Activated B cell treated with CpG ODN at 0.5 μM for 24 hours (primary cell): ENCODE results near the gene MBOAT7. TPM values are rescaled to one million over a fixed set of nuclear protein-coding genes. Genes with fewer than 3 reads are reported as not detected.
A peak's percentile ranks its signal among the peaks of the same experiment; 100 is the strongest.

ENCODE experiments used
- ATAC-seq: fragments of 200-7000 bp; cut with Tn5 transposase; one replicate; pipeline ENCODE4 v1.10.0; 2021; ENCODE audit warnings: low read depth, mild to moderate bottlenecking, moderate library complexity
- CTCF ChIA-PET: fragments of 350-600 bp; sonication (Branson Sonifier 250); formaldehyde crosslinking; loops from one replicate; lab custom pipeline; 2021; ENCODE audit warnings: antibody characterized with exemption; lab: Charles Lee
- POLR2A ChIA-PET: fragments of 350-600 bp; sonication (Branson Sonifier 250); formaldehyde crosslinking; loops from one replicate; lab custom pipeline; 2021; ENCODE audit warnings: antibody characterized with exemption; lab: Charles Lee
- DNase-seq: peaks from one replicate; pipeline ENCODE4 v3.0.0; 2022
- H3K27ac Mint-ChIP-seq: one replicate; pipeline ENCODE4 v1.8.0; 2020; ENCODE audit warnings: mixed read lengths
- H3K27me3 Mint-ChIP-seq: one replicate; pipeline ENCODE4 v1.8.0; 2021; ENCODE audit warnings: mixed read lengths
- H3K36me3 Mint-ChIP-seq: one replicate; pipeline ENCODE4 v1.8.0; 2021; ENCODE audit warnings: low read depth, mixed read lengths
- H3K4me1 Mint-ChIP-seq: one replicate; pipeline ENCODE4 v1.8.0; 2021; ENCODE audit warnings: mixed read lengths
- H3K4me3 Mint-ChIP-seq: one replicate; pipeline ENCODE4 v1.8.0; 2020; ENCODE audit warnings: mild to moderate bottlenecking, mixed read lengths
- H3K9me3 Mint-ChIP-seq: one replicate; pipeline ENCODE4 v1.8.0; 2020; ENCODE audit warnings: mixed read lengths
- CTCF ChIP-seq: fragments of 200-600 bp; IDR thresholded peaks from one replicate; pipeline ENCODE4 v1.8.0; 2022; ENCODE audit warnings: antibody characterized with exemption, mild to moderate bottlenecking
- intact Hi-C: fragments of 100-400 bp; cut with micrococcal nuclease; formaldehyde crosslinking; loops from one replicate; pipeline ENCODE4 v1.15.1; 2024
- total RNA-seq: library from RNA; stranded (reverse); gene quantifications from 2 replicates; pipeline ENCODE4 v1.2.3, GENCODE V29; 2022

The MBOAT7 gene
- total RNA-seq, 1 donor from 2014 or later: 21.4 TPM

DNA sequence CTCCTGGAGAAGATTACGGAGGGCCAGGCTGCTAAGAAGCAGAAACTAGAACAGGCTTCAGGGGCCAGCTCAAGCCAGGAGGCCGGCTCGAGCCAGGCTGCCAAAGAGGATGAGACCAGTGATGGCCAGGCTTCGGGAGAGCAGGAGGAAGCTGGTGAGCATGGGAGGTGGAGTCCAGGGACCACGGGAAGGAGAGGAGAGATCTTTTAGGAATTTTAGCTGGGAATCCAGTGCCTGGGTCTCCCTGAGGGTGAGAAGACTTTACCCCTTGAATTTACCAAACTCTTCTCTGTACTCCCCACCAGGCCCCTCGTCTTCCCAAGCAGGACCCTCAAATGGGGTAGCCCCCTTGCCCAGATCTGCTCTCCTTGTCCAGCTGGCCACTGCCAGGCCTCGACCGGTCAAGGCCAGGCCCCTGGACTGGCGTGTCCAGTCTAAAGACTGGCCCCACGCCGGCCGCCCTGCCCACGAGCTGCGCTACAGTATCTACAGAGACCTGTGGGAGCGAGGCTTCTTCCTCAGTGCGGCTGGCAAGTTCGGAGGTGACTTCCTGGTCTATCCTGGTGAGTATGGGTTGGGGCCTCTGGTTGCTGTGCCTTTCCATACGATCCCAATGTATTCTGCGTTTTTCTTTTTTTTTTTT lies 2.6 kb upstream of the MBOAT7 start:
- CTCF ChIA-PET: no interaction called here
- Mint-ChIP-seq H3K27ac (peak overlapping the region; percentile 78), H3K4me1 (peaks cover 35% of the 10 kb centered on the region), H3K9me3 (no peaks in the 10 kb centered on the region), H3K36me3 (peaks cover 35% of the 10 kb centered on the region), H3K27me3 (no peaks in the 10 kb centered on the region), H3K4me3 (peak overlapping the region; percentile 90)
- POLR2A ChIA-PET: interaction anchor here (0.7 to 7.7 kb wide), 7 partner anchors 8 to 257 kb away, joined by 3 to 244 read pairs (median 55); partner anchors contain the start of genes CNOT3, LENG1, LENG8 and PRPF31
- TF ChIP-seq CTCF: no peak
- ATAC-seq: no peak
- DNase-seq: no peak
- intact Hi-C loops: no loop called here

DNA sequence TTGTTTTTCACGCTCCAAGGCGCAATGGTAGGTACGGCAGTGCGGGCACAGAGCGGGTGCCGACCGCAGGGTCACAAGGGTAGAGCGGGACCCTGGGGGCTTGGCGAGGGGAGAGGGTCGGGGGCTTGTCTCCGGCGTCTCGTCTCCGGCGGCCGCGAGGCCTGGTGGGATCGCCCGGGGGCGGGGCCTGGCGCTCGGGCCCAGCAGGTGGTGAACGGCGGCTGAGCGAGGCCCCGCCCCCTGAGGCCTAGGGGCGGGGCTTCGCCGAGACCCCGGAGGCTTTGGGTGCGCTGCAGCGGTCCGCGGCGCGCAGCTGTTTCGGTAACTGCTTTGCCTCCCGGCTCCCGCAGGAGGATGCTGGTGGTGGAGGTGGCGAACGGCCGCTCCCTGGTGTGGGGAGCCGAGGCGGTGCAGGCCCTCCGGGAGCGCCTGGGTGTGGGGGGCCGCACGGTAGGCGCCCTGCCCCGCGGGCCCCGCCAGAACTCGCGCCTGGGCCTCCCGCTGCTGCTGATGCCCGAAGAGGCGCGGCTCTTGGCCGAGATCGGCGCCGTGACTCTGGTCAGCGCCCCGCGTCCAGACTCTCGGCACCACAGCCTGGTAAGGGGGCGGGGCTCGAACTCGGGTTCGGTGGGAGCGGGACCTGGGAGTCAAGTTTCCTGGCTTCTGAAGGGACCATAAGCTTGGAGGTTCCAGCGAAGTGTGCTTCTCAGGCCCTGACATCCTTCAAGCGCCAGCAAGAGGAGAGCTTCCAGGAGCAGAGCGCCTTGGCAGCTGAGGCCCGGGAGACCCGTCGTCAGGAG lies 1.8 kb upstream of the MBOAT7 start, which contains the start of gene TSEN34:
Gene TSEN34, plus strand, starts transcription at position 298 of the 800 bp plus-strand sequence. Its CDS starts 57 bp downstream, at position 355.
- Mint-ChIP-seq H3K4me1 (peaks cover 35% of the 10 kb centered on the region), H3K4me3 (peak within 1 kb of the TSS; percentile 90), H3K9me3 (no peaks in the 10 kb centered on the region), H3K27ac (peak within 1 kb of the TSS; percentile 98), H3K27me3 (no peaks in the 10 kb centered on the region), H3K36me3 (peaks cover 38% of the 10 kb centered on the region)
- DNase-seq (peak; percentile 94), ATAC-seq (peak; percentile 28)
- intact Hi-C loops: no loop called here
- ChIA-PET CTCF (interaction anchor here (2.2 kb wide), 1 partner anchor 24 kb away, joined by 13 read pairs; no protein-coding TSS in a partner anchor), POLR2A (interaction anchor here (0.6 to 7.7 kb wide), 11 partner anchors 9 to 1929 kb away, joined by 3 to 244 read pairs (median 12); partner anchors contain the start of genes CNOT3, LENG1, LENG8 and LENG9)
- no peak for TF ChIP-seq CTCF

GRCh38 chr19:54190503-54191010 lies 1.2 kb upstream of the MBOAT7 start:
- no peaks in the 10 kb centered on the region for H3K9me3 Mint-ChIP-seq
- peaks cover 37% of the 10 kb centered on the region for H3K36me3 Mint-ChIP-seq
- H3K4me1 Mint-ChIP-seq: peaks cover 35% of the 10 kb centered on the region
- intact Hi-C loops: loop anchor here (1.0 kb wide), 7 partner anchors 10 to 323 kb away; partner anchors contain the start of genes CNOT3, LENG1, MYADM and NDUFA3
- ATAC-seq (peak; percentile 59), DNase-seq (peak; percentile 99)
- POLR2A ChIA-PET: interaction anchor here (0.6 to 7.7 kb wide), 14 partner anchors 10 to 1929 kb away, joined by 3 to 244 read pairs (median 10); partner anchors contain the start of genes CNOT3, LENG1, LENG8 and LENG9
- CTCF ChIA-PET: interaction anchor here (2.2 kb wide), 1 partner anchor 23 kb away, joined by 13 read pairs; no protein-coding TSS in a partner anchor
- H3K27me3 Mint-ChIP-seq: no peaks in the 10 kb centered on the region
- peak overlapping the region; percentile 98 for H3K27ac Mint-ChIP-seq
- no peak for TF ChIP-seq CTCF
- H3K4me3 Mint-ChIP-seq: peak overlapping the region; percentile 90

DNA sequence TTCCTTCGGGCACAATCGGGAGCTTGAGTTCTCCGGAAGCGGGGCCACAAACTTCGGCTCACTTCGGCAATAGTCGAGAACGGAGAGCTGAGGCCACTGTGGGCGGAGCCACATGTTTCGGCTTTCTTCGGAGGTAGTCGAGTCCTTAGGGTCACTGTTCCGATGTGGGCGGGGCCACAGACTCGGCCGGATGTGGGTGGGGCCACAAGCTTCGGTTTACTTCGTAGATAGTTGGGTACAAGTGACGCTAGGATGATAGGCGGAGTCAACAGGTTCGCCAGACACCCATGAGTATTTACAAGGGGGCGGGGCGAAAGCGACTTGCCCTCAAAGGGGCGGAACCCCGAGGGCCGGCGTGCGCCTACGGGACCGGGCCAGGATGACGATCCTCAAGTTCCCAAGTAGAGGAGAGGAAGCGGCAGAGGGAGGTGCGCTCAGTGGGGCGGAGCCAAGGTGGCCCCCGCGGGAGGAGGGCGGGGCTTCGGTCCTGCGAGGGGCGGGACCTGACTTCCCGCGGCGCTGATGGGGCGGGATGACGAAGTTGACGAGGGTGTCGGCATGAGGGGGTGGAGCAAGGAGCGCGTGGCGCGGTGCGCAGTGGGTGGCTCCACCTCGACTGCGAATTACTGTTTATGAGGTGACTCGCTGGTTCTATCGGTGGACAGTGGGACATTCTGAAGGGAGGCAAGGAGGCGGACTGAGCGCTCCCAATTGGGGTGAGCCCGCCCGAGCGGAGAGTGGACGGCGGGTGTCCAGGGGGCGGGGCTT lies 539 bp upstream of the MBOAT7 start:
- ChIA-PET POLR2A (interaction anchor here (0.6 to 7.7 kb wide), 24 partner anchors 10 to 1931 kb away, joined by 3 to 244 read pairs (median 6); partner anchors contain the start of genes CNOT3, LENG1, LENG8 and LENG9), CTCF (interaction anchor here (0.6 to 2.2 kb wide), 12 partner anchors 9 to 209 kb away, joined by 3 to 13 read pairs (median 4); partner anchors contain the start of genes CNOT3 and TMC4)
- peak; percentile 57 for ATAC-seq
- Mint-ChIP-seq H3K27ac (peak overlapping the region; percentile 98), H3K4me1 (peaks cover 35% of the 10 kb centered on the region), H3K4me3 (peak overlapping the region; percentile 90), H3K36me3 (peaks cover 32% of the 10 kb centered on the region), H3K9me3 (no peaks in the 10 kb centered on the region), H3K27me3 (no peaks in the 10 kb centered on the region)
- TF ChIP-seq CTCF: no peak
- intact Hi-C loops: loop anchor here (1.0 kb wide), 8 partner anchors 10 to 323 kb away; partner anchors contain the start of genes CNOT3, LENG1, MYADM and NDUFA3
- DNase-seq: peak; percentile 99
